Activated naive CD8-positive, alpha-beta T cell (primary cell): ENCODE measurements around the gene TNFAIP8.

ENCODE experiments used
- H3K27ac Mint-ChIP-seq: one replicate; pipeline ENCODE4 v1.8.0; 2021; ENCODE audit warnings: mixed read lengths
- H3K27me3 Mint-ChIP-seq: one replicate; pipeline ENCODE4 v1.8.0; 2021; ENCODE audit warnings: mixed read lengths
- H3K36me3 Mint-ChIP-seq: one replicate; pipeline ENCODE4 v1.8.0; 2021; ENCODE audit warnings: mixed read lengths
- H3K4me1 Mint-ChIP-seq: one replicate; pipeline ENCODE4 v1.8.0; 2021; ENCODE audit warnings: low read depth, mixed read lengths
- H3K4me3 Mint-ChIP-seq: one replicate; pipeline ENCODE4 v1.8.0; 2021; ENCODE audit warnings: mild to moderate bottlenecking, mixed read lengths
- H3K9me3 Mint-ChIP-seq: one replicate; pipeline ENCODE4 v1.8.0; 2021; ENCODE audit warnings: low read depth, mixed read lengths

TNFAIP8 gene

GRCh38 chr5:119353213-119353612 is 2.6 kb upstream of the TNFAIP8 start:
- peaks cover 78% of the 10 kb centered on the region for H3K4me1 Mint-ChIP-seq
- no peaks in the 10 kb centered on the region for H3K9me3 Mint-ChIP-seq
- peaks cover 18% of the 10 kb centered on the region for H3K36me3 Mint-ChIP-seq
- peak overlapping the region; percentile 99 for H3K4me3 Mint-ChIP-seq
- no peaks in the 10 kb centered on the region for H3K27me3 Mint-ChIP-seq
- peak overlapping the region; percentile 94 for H3K27ac Mint-ChIP-seq

DNA sequence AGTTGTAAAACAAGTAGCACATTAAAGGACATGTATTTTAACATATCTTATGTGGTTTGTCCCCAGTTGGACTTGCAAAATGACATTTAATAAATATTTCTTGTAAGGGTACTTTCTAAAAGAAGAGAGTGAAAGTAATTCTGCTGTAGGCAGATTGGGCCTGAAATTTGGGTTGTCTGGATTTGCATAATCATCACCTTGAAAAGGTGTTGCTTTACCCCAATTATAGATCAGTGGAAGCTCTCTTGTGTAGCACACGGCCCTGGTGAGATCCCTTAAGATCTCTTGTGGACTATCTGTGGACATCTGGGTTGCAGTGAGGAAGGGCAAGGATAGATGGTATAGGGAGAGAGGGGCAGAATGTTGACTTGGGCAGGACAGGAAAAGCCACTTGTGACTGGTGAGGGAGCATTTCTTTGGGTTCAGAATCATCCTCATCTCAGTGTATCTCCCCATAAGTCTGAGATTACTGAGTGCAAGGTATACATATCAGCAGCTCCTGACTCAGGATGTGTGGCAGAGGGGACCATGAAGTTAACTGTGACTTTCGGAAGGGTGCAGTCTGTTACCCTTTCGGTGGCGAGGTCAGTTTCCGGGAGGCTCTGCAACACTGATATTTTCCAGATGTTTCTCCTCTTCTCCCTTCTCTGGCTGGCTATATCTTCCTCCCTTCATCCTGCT is 2.0 kb upstream of the TNFAIP8 start:
- no peaks in the 10 kb centered on the region for H3K9me3 Mint-ChIP-seq
- peaks cover 22% of the 10 kb centered on the region for H3K36me3 Mint-ChIP-seq
- H3K4me1 Mint-ChIP-seq, result peaks cover 79% of the 10 kb centered on the region
- peak overlapping the region; percentile 99 for H3K4me3 Mint-ChIP-seq
- H3K27me3 Mint-ChIP-seq, result no peaks in the 10 kb centered on the region
- H3K27ac Mint-ChIP-seq, result peak overlapping the region; percentile 94

GRCh38 chr5:119354537-119355243 is 1.1 kb upstream of the TNFAIP8 start:
- no peaks in the 10 kb centered on the region for H3K9me3 Mint-ChIP-seq
- H3K4me3 Mint-ChIP-seq, result peak overlapping the region; percentile 99
- no peaks in the 10 kb centered on the region for H3K27me3 Mint-ChIP-seq
- H3K36me3 Mint-ChIP-seq, result peaks cover 24% of the 10 kb centered on the region
- H3K4me1 Mint-ChIP-seq, result peaks cover 79% of the 10 kb centered on the region
- peak overlapping the region; percentile 94 for H3K27ac Mint-ChIP-seq

DNA sequence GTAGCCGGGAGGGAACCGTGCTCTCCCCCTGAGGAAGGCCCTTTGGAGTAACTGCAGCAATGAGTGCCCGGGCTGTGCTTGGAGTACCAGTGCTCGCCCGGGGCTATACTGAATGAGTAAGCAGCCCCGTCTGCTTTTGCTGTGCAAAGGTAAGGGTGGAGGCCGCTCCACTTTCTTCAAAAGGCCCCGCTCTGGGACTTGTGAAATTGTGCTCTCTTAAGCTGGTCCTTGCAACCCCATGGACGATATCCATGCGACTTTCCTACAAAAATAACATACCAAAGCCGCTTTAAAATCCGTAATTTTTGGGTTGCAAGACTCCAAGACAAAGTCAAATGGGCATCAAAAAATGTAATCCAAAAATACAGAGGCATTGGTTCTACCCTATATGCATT is 578 bp upstream of the TNFAIP8 start:
- Mint-ChIP-seq H3K27ac (peak overlapping the region; percentile 94), H3K36me3 (peaks cover 28% of the 10 kb centered on the region), H3K4me3 (peak overlapping the region; percentile 99), H3K4me1 (peaks cover 79% of the 10 kb centered on the region), H3K9me3 (no peaks in the 10 kb centered on the region), H3K27me3 (no peaks in the 10 kb centered on the region)

DNA sequence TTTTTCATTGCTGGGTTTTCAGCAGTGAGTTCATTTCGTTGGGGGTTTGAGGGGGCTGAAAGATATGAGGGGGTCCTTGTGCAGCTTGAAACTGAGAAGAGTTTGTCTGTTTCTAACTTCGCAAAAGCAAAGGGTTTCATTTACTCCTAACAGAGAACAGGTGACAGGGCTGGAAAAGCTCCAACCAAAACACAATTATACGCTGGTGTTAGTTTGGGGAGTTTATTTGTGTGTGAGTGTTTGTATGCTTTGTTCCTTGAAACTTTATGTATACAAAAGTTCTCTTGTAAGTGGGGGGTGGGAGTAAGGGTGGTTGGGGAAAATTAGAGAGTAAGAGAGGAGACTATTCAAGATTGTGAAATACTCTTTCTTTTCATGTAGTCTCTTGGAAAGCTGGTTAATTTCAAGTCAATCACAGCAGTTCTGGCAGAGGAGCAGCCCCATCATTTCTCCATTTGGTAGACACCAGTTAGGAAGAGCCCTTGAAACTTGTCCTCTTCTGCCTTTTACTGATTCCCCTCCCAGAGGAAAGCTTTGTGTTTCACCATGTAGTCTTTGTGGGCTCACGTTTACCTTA is 881 bp downstream of the TNFAIP8 start:
- peak overlapping the region; percentile 94 for H3K27ac Mint-ChIP-seq
- peaks cover 38% of the 10 kb centered on the region for H3K36me3 Mint-ChIP-seq
- H3K27me3 Mint-ChIP-seq, result no peaks in the 10 kb centered on the region
- H3K9me3 Mint-ChIP-seq, result no peaks in the 10 kb centered on the region
- H3K4me1 Mint-ChIP-seq, result peaks cover 84% of the 10 kb centered on the region
- H3K4me3 Mint-ChIP-seq, result peak overlapping the region; percentile 99

DNA sequence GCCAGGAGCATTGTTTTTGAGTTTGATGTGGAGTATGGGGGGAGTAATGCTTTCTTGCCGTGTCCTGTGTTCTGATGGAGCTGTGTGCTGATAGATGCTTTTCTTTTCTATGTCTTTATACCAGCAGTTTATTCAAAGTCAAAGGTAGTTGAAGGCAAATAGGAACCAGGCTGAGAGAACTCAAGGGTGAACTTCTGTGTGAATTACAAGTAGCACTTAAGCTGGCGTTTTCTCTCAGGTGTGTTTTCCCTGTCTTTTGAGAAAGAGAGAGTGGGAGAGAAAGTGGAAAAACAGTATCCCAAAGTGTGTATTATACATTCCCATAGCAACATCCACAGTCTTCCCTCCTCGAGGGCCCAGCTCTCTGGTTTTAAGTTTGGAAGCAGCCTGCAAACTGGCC is 1.5 kb downstream of the TNFAIP8 start:
- Mint-ChIP-seq H3K36me3 (peaks cover 43% of the 10 kb centered on the region), H3K4me1 (peaks cover 84% of the 10 kb centered on the region), H3K27ac (peak overlapping the region; percentile 94), H3K9me3 (peaks cover 4% of the 10 kb centered on the region), H3K27me3 (no peaks in the 10 kb centered on the region), H3K4me3 (peak overlapping the region; percentile 99)

GRCh38 chr5:119357808-119358529 is 2.1 kb downstream of the TNFAIP8 start:
- peaks cover 84% of the 10 kb centered on the region for H3K4me1 Mint-ChIP-seq
- peaks cover 44% of the 10 kb centered on the region for H3K36me3 Mint-ChIP-seq
- H3K27ac Mint-ChIP-seq, result peak overlapping the region; percentile 94
- H3K4me3 Mint-ChIP-seq, result peak overlapping the region; percentile 99
- H3K27me3 Mint-ChIP-seq, result no peaks in the 10 kb centered on the region
- peaks cover 4% of the 10 kb centered on the region for H3K9me3 Mint-ChIP-seq

DNA sequence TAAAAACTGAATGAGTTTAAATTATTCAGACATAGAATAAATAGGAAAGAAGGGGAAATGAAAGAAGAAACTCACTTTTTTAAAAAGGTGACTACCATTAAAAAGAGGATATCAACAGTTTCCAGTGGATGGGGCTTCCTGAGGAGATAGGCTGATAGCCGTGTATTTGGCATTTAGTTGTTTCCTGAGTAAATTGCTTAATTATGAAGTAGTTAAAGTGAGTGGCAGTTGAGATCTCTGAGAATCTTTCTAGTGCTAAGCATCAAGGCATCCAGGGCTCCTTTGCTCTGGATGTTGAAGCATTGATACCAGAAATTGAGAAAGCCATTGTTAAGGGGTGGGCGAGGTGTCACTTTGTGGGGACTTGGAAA is 2.7 kb downstream of the TNFAIP8 start:
- H3K4me1 Mint-ChIP-seq, result peaks cover 84% of the 10 kb centered on the region
- H3K4me3 Mint-ChIP-seq, result peak overlapping the region; percentile 99
- H3K27me3 Mint-ChIP-seq, result no peaks in the 10 kb centered on the region
- H3K27ac Mint-ChIP-seq, result peak overlapping the region; percentile 94
- H3K9me3 Mint-ChIP-seq, result peaks cover 4% of the 10 kb centered on the region
- peaks cover 44% of the 10 kb centered on the region for H3K36me3 Mint-ChIP-seq

GRCh38 chr5:119358901-119359603 is 3.2 kb downstream of the TNFAIP8 start:
- no peaks in the 10 kb centered on the region for H3K27me3 Mint-ChIP-seq
- H3K4me3 Mint-ChIP-seq, result peak overlapping the region; percentile 99
- H3K36me3 Mint-ChIP-seq, result peaks cover 50% of the 10 kb centered on the region
- peaks cover 4% of the 10 kb centered on the region for H3K9me3 Mint-ChIP-seq
- H3K4me1 Mint-ChIP-seq, result peaks cover 84% of the 10 kb centered on the region
- H3K27ac Mint-ChIP-seq, result peak overlapping the region; percentile 94

DNA sequence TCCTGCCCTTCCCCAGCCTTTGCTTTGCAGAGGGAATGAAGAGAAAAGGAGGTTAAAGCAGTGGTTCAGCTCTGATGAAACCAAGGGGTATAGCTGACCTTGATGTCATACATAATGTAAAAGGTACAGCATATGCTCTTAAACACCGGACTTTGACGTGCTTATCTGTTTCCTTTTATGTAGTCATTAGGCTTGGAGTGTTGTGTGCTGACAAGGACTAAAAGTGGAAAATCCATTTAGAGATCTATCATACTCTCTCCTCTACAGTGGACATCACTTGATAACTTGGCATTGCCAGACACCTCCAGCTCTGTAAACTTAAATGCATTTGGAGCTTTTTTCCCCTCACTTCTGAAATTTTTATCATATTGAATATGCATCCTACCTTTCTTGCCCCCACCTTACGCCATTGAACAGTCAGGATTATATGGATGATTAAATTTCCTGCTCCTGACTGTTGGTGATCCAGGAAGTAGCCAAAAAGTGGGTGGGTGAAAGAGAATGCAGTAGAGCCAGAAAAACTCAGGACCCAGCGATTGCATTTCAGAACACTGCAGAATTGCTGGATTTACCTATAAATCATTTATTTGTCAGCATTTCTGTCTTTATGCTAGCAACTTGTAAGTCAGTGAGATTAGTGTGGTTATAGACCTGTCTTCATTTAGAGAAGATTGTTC is 4.1 kb downstream of the TNFAIP8 start:
- Mint-ChIP-seq H3K9me3 (peaks cover 4% of the 10 kb centered on the region), H3K4me1 (peaks cover 82% of the 10 kb centered on the region), H3K27me3 (no peaks in the 10 kb centered on the region), H3K4me3 (peak overlapping the region; percentile 99), H3K36me3 (peaks cover 55% of the 10 kb centered on the region), H3K27ac (peak overlapping the region; percentile 94)

DNA sequence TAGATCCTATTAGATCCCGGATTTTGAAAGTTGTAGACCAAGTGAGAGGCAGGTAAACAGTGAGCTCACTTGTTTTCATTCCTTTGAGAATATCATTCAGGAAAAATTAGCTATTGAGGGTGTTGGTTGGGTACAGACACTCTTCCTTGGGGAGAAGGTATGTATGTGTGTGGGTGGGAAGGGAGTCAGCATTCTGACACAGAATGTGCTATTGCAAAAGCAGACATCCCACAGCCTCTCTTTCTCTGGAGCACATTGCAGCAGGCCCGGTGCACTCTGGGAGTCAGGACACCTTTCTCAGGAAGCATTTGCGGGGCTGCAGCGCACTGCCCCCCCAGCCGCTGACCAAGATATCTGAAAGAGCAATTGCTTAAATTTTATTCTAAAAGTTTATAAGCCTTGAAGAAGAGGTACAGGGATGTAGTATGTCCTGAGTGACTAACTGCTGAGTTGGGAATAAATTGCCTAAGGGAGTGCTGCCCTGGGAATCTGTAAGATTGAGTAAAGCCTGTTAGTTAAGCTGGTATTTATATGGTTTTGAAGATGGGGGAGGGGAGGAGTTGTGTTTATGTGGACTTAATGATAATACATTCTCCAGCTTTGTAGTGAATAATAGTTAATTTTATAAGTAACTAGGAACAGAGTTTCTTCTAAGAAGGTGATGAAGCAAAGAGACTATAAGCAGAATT is 5.2 kb downstream of the TNFAIP8 start:
- Mint-ChIP-seq H3K4me3 (peak overlapping the region; percentile 99), H3K36me3 (peaks cover 60% of the 10 kb centered on the region), H3K9me3 (peaks cover 4% of the 10 kb centered on the region), H3K27me3 (no peaks in the 10 kb centered on the region), H3K27ac (peak overlapping the region; percentile 94), H3K4me1 (peaks cover 87% of the 10 kb centered on the region)

- Mint-ChIP-seq H3K36me3 (peaks cover 60% of the 10 kb centered on the region), H3K9me3 (peaks cover 4% of the 10 kb centered on the region), H3K27me3 (no peaks in the 10 kb centered on the region), H3K4me1 (peaks cover 93% of the 10 kb centered on the region), H3K27ac (peak overlapping the region; percentile 94), H3K4me3 (peak overlapping the region; percentile 99)
Observed at GRCh38 chr5:119361594-119362125, 5.8 kb downstream of the TNFAIP8 start.

- H3K27me3 Mint-ChIP-seq, result no peaks in the 10 kb centered on the region
- H3K4me3 Mint-ChIP-seq, result peak overlapping the region; percentile 99
- peaks cover 97% of the 10 kb centered on the region for H3K4me1 Mint-ChIP-seq
- H3K36me3 Mint-ChIP-seq, result peaks cover 60% of the 10 kb centered on the region
- peak overlapping the region; percentile 94 for H3K27ac Mint-ChIP-seq
- H3K9me3 Mint-ChIP-seq, result peaks cover 4% of the 10 kb centered on the region
Observed at GRCh38 chr5:119362714-119363113, 6.9 kb downstream of the TNFAIP8 start.
